SU-DHL-6 (cell line): ENCODE data around the gene POLR2E.

Experiments
- EZH2phosphoT487 ChIP-seq: fragments of 200-600 bp; sonication (generic), shearing (Covaris generic); conservative IDR thresholded peaks from 2 replicates; pipeline ENCODE4 v1.6.1; 2018; ENCODE audit warnings: mild to moderate bottlenecking, antibody characterized with exemption, low read length, moderate library complexity, mixed read lengths
- TF ChIP-seq, protein P1 (sequence below): fragments of 200-600 bp; sonication (generic); IDR thresholded peaks from one replicate; pipeline ENCODE4 v1.5.1; 2017; ENCODE audit warnings: antibody characterized with exemption, mild to moderate bottlenecking, low read length, moderate library complexity; ENCODE audit not compliant: insufficient read depth, poor library complexity, severe bottlenecking

GRCh38 chr19:1112268-1113029, 17.3 kb upstream of the POLR2E start:
- TF ChIP-seq, protein P1, sequence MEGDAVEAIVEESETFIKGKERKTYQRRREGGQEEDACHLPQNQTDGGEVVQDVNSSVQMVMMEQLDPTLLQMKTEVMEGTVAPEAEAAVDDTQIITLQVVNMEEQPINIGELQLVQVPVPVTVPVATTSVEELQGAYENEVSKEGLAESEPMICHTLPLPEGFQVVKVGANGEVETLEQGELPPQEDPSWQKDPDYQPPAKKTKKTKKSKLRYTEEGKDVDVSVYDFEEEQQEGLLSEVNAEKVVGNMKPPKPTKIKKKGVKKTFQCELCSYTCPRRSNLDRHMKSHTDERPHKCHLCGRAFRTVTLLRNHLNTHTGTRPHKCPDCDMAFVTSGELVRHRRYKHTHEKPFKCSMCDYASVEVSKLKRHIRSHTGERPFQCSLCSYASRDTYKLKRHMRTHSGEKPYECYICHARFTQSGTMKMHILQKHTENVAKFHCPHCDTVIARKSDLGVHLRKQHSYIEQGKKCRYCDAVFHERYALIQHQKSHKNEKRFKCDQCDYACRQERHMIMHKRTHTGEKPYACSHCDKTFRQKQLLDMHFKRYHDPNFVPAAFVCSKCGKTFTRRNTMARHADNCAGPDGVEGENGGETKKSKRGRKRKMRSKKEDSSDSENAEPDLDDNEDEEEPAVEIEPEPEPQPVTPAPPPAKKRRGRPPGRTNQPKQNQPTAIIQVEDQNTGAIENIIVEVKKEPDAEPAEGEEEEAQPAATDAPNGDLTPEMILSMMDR = no peak
- TF ChIP-seq EZH2phosphoT487 = no peak
